GM19035 (cell line): Measurements from ENCODE around the gene SLC45A3.

Experiments used
- ATAC-seq: cut with Tn5 transposase; IDR thresholded peaks from one replicate; pipeline ENCODE4 v1.9.1; 2021; ENCODE audit not compliant: unreplicated experiment

SLC45A3 gene

DNA sequence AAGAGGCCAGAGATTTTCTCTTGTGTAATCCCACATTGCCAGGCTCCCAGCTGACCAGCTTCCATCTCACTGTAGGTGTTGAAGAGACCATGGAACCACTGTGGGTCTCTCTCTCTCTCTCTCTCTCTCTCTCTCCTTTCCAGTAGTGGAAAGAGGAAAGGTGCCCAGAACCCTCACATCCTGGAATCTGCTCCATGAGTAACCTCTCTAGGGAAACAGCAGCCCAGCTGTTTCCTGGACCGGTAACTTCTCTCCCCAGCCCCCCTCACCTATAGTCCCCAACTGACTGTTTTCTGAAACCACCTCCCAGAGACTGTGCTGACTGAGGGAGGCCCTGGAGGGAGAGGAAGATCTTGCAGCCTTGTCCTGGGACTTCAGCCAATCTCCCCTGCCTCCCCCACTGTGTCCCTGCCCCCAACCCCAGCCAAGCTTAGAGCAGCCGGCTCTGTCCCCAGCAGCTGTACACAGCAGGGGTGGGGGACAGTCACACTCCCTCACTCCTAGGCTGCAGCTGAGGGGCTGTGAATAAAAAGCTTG is 20.6 kb upstream of the SLC45A3 start:
- no peak for ATAC-seq

DNA sequence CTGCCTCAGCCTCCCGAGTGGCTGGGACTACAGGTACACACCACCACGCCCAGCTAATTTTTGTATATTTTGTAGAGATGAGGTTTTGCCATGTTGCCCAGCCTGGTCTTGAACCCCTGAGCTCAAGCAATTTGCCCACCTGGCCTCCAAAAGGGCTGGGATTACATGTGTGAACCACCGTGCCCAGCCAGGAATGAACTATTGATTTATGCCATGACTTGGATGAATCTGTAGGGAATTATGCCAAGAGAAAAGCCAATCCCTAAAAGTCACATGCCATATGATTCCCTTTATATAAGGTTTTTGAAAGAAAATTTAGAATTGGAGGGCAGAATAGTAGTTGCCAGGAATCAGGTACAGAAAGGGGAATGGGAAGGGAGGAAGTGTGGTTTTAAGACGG is 19.1 kb upstream of the SLC45A3 start:
- ATAC-seq = no peak

DNA sequence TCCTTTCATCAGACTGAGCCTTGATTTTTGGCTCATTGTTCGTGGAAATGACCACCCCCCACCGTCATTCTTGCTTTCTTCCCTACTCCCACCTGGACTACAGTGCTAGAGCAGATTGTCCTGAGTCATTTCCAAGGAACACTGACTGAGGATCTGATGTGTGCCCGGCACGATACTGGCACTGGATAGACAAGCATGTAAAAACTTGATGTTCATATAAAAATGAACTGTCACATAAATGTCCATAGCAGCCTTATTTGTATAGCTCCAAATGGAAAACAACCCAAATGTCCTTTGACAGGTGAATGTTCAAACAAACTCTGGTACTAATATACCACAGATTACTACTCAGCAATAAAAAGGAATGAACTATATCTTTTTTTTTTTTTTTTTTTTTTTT is 18.6 kb upstream of the SLC45A3 start:
- ATAC-seq = no peak

DNA sequence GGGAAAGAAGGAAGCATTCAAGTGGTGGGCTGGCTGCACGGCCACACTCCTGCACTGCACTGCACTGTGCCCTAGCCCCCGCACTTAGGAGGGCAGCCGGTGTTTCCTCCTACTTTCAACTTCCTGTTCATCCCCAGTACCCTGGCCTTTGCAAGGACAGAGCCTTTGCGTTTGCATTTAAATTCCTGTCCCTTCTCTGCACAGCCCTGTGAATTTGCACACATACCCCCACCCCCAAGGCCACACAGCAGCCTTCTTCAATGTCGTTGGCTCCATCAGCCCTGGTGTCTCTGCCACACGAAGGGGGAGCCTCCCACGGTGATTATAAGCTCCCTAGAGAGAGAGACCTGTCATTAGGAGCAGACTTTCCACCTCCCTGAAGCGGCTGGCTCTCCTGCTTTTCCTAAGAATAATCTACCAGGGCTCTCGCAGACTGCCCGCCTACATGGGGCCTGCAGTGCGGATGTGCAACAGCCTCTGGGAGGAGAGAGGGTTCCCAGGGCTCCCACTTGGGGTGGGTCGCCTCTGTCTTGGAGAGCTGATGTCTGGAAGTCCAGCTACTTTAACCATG is 13.2 kb upstream of the SLC45A3 start:
- ATAC-seq = no peak

DNA sequence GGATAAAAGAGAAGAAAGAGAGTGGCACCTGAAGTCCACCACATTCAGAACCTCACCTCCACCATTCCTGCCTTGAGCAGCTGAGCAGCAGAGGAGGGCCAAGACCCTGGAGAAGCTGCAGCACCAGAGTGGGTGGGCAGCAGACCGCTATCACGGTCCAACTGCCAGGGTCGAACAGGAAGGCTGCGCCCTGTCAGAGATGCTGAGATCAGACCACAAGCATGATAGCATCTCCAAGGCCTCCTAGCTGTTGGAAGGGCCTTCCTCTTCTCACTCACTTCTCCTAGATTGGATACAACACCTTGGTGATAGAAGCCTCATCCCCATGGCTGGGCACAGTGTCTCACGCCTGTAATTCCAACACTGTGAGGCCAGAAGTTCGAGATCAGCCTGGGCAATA is 12.1 kb upstream of the SLC45A3 start:
- ATAC-seq = no peak

DNA sequence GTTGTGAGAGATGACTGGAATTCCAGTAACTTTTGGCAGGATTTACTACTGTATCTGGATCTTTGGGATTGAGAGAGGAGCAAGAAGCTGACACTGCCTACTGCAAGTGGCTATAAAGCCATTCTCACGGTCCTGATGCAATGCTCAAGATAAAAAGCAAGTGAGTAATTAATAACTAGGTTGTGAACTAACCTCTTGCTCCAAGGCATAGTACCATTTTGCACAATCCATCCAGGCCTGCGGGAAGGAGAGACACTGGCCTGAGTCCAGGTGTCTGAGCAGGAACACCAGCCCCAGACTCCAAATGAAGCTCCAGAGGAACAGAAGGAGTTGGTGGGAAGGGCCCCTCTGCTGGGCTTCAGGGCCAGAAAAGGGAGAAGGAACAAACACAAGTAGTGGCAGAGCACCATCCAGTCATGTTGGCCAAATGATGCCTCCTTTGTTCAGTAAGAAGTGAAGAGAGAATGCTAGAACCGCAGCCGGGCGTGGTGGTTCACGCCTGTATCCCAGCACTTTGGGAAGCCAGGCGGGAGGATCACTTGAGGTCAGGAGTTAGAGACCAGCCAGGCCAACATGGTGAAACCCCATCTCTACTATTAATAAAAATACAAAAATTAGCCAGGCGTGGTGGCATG is 9.9 kb upstream of the SLC45A3 start:
- no peak for ATAC-seq

DNA sequence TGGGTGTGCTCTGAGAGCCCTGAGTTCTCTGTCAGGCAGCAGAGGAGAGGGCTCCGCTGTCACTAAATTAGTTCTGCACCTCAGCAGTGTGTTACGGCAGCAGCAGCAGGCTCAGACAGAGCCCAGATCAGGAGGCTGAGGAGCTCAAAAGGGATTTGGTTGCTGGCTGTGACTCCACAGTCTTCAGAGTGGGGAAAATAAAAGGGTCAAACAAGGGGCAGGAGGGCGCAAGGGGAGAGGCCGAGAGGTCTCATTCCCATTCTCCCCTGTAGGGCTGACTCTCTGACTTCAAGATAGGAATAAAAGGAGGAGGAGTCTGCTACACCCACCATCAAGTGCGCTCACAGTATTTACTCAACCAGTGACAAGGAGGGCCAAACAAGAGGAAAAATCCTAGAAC is 9.2 kb upstream of the SLC45A3 start:
- no peak for ATAC-seq

DNA sequence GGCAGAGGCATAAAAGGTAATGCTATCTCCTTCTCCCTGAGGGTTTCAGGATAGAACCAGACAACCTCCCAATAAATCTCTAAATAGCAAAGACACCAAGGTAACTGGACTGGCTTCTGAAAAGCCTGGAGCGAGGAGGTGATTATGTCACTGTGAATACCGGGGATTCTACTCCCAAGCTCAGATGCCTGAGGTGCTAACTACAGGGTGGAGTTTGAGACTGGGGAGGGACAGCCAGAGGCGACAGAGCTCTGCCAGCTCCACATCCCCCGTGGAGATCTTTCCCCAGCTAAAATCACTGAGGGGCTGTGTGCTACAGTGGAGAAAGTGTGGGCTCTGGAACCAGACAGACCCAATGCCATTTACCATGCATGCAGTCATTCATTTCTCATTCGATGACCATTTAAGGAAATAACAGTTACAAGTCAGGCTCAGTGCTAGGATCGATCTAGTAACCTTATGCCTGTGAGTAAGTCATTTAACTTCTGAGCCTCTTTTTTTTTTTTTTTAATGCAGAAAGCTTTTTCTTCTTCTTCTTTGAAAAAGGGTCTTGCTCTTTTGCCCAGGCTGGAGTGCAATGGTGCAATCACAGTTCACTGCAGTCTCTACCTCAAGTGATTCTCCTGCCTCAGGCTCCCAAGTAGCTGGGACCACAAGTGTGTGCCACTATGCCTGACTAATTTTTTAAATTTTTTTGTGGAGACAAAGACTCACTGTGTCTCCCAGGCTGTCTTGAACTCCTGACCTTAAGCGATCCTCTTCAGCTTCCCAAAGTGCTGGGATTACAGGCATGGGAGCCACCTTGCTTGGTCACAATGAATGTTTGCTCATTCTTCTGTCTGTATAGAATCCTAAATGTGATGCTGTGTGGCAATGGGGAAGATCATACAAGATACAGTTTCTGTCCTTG is 8.1 kb upstream of the SLC45A3 start:
- ATAC-seq = no peak

DNA sequence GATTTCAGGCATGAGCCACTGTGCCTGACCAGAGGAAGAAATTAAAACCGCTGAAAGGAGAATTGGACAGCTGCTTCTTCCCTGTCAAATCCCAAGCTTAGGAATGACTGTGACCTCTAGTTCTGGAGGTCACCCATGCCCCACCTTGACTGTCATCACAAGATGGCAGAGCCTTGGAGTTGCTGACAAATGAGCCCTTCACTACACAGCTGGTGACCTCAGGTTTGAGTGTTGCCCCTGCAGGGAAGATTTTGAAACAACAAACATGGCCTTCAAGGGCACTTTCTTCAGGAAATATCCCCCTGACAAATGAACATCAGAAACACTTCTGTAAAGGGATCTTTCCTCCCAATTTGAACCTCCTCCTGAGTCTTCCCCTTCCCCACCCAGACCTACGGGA is 6.9 kb upstream of the SLC45A3 start:
- no peak for ATAC-seq

DNA sequence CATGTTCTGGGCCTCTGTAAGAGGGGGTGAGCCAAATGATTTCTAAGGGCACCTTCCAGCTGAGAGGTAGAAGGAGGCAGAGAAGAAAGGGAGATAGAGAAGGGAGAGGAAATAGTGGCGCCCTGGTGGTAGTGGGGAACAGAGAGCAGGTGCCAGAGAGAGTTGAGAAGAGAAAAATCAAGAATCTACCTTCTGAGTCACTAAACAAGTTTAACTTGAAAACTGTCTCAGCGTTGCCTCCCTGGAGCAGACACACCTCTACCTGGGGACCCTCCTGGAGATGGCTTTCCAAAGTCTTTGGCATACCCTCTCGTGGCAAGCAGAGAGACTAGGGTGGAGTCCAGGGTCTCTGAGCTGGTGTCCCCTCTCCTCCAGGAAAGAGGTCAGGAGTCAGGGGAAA is 1.1 kb upstream of the SLC45A3 start:
- no peak for ATAC-seq

DNA sequence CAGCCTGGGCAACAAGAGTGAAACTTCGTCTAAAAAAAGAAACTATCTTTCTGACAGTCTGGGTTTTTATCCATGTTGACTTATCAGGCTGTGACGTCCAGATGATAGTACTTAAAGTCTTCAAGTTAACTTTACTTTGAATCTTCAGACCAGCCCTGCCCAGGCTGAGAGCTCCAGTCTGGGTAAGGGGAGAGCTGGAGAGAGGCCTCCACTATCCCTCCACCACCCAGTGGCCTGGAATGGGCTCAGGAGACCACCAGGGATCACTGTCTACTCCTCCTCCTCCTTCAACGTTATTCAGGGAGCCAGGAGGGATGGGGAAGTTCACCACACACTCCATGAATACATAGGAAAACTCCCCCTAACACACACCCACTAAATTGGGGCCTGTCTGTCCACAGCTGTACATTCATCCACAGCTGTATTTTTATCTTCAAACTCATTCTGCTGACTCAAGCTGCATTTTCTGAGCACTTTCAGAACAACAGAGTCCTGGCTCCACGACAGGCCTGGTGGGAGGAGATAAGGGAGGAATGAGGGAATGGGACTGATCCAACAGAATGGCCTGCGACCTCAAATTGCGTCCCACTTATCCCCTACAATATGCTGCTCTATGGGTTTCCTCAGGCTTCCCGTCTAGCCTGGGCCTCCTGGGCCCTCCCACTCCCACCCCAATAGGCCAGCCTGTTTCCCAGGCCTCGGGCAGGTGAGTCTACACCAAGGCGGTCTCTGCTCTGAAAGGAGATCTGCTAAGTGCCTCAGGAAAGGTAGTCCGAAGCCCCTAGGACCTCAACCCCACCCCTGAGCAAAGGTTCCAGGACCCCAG is 1.8 kb downstream of the SLC45A3 start:
- ATAC-seq = no peak

DNA sequence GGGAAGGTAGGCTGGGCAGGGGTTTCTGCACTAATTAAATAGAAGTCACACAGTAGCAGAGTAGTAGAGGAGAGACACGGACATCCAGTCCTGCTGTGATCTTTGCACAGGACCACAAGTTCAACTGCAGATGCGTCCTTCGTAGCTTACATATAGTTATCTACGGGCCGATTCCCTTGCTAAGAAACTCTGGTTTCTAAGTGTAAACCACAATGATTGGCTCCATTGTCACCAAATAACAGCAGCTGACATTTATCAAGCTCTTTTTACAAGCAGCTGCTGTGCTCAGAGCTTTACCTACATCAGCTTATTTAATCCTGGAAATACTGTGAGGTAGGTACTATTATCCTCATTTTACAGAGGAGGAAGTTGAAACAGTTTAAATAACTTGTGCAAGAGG is 3.1 kb downstream of the SLC45A3 start:
- ATAC-seq = no peak

DNA sequence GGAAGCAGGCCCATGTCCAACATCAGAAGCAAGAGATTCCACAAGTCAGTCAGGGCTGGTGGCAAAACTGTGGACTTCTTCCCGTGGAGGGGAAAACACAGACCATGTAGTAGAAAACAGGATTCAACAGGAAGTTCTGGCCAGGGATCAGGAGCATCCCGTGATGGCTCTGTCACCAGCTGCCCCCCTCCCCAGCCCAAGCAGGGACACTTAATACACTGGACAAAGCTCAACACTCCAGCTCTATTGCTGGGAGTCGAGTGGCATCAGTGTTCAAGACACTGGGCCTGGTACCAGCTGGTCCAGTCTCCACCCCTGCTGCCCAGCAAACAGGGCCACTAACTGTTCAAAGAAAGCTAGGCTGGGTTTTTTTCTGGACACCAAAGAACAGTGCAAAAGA is 3.7 kb downstream of the SLC45A3 start:
- no peak for ATAC-seq

DNA sequence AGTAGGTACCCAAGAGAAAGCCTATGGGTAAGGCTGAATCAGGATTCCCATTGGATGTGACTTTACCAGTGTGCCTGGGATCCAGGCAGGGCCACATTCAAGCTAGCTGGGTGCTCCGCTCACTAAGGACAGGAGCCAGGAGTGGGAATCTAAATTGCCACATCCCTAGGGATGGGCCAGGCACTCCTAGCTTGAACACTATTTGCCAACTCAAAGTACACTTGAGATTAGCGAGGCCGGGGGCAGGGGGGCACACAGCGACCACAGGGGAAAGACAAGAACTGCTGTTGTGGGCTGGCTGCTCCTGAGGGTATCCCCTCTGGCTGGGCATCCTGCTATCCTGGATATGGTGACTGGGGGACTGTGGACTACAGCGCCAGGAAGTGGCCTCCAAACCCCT is 4.3 kb downstream of the SLC45A3 start:
- ATAC-seq = no peak

DNA sequence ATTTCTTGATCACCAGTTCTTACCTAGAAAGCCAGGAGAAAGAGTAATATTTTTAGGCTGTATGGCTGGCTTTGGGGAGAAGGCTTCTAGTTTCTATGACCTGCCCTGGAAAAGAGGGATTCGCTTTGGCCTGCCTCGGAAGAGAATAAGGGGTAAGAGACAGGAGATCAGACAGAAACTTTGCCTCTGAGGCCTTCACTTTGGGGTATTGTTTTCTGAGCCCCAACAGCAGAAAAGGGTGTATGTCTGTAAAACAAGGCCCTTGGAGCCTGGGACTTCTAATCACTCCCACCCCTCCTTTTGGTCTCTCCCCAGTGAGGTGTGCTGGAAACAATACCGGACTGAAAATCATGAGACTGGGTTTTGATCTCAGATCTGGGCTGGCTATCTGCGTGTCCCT is 5.1 kb downstream of the SLC45A3 start:
- ATAC-seq = no peak

DNA sequence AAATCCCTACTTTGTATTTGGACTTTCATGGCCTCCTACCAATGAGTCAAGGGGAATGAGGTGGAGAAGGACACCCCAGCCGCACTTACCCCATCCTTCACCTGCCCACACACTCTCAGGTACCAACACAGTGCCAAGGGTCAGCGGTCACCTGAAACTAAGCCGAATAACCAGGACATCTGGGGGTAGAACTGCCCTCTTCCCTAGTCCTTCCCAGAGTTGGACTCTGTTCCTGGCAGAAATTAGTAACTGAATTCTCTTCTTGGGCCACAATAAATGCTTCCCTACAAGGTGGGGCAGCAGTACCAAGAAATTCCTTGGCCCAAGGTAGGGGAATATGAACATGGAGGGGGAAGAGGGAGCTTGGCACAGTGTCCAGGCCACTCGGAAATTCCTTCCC is 7.3 kb downstream of the SLC45A3 start:
- no peak for ATAC-seq

DNA sequence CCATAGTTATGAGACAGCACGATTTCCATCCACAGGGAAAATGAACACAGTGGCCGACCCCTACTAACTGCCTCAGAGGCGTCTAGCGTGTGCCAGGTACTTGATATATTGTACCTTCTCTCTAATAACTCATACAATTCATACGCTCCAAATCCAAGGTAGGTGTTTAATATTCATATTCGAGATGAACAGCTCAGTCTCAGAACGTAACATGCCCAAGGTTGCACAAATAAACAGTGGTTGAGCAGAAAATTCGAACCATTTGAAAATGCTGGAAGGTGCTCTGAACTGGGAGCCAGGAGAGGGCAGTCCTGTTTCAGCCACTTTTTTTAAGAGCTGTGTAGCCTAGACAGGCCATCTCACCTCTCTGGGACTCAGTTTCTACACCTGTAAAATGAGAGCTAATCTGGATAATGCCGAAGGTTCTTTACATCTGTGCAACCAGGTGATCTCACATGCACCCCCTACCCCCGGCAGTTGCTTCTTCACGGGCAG is 7.9 kb downstream of the SLC45A3 start:
- ATAC-seq = no peak

DNA sequence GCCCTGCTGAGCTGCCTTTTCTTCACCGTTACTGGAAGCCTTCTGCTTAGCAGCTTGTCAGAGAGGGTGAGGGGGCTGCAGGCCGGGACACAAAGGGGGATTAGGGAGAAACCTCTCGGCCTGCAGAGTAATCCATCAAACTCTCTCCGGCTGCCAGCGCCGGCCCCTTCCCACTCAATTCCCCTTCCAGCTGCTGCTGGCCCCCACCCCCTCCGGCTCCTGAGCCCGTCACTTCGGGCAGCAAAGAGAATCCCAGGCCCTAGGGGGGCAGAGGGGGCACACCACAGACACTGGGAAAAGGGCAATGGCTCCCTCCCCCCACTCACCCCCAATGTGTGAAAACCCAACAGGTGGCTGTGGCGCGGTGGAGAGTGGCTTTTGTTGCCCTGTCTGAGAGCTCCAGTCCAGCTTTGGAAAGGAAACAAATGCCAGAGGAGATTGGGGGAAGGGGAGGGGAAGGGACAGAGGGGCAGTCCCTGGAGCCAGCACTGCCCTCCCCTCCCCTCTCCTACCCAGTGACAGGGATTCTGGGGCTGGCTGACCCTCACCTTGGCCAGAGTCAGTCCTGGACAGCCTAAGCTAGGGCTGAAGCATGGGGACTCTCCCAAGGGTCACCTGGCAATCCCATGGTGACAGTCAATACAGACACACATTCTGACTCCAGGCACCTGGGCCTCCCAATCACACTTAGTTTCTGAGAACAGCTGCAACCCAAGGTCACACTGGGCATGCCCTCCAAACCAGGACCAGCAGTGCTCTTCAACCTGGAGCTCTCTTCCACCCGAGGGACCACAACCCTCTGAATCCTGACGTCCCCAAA is 9.5 kb downstream of the SLC45A3 start:
- no peak for ATAC-seq

DNA sequence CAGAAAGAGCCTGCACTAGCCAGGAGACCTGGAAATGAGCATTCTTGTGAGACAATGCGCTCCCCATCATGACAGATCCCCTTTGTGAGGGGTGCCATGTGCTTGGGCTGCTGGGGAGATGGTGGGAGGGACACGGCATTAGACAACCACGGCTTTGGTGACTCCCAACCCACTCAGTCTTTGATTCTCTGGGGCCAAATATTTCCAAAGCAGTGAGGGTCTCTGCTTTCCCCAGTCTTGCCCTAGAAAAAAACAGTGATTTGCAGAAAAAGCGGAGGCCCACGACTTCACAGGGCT is 10.2 kb downstream of the SLC45A3 start:
- ATAC-seq = no peak
